ENCODE measurements around the gene ZNF410.

The ZNF410 gene

GRCh38 chr14:73976125-73976524 lies 89.5 kb downstream of the ZNF410 start:
- TF ChIP-seq RAD21 (IDR thresholded peaks at IDR 0.05; ENCODE audit: low read depth) (no peak), TCF12 (IDR thresholded peaks at IDR 0.05; ENCODE audit: low read depth) (no peak), TEAD4 (IDR thresholded peaks at IDR 0.05) (no peak), CREB1 (IDR thresholded peaks at IDR 0.05; ENCODE audit: low read depth) (no peak), CEBPB (IDR thresholded peaks at IDR 0.05) (no peak), NFIC (IDR thresholded peaks at IDR 0.05) (no peak), EP300 (IDR thresholded peaks at IDR 0.05; ENCODE audit: borderline replicate concordance) (no peak), MAX (IDR thresholded peaks at IDR 0.05) (no peak), REST (IDR thresholded peaks at IDR 0.05; ENCODE audit: low read depth) (no peak), TAF1 (IDR thresholded peaks at IDR 0.05; ENCODE audit: low read depth) (no peak), YY1 (IDR thresholded peaks at IDR 0.05; ENCODE audit: low read depth) (no peak)

- TF ChIP-seq YY1 (IDR thresholded peaks at IDR 0.05; ENCODE audit: low read depth) (no peak), REST (IDR thresholded peaks at IDR 0.05; ENCODE audit: low read depth) (no peak), CEBPB (IDR thresholded peaks at IDR 0.05) (no peak), EP300 (IDR thresholded peaks at IDR 0.05; ENCODE audit: borderline replicate concordance) (no peak), USF1 (IDR thresholded peaks at IDR 0.05) (no peak), RAD21 (IDR thresholded peaks at IDR 0.05; ENCODE audit: low read depth) (no peak), CREB1 (IDR thresholded peaks at IDR 0.05; ENCODE audit: low read depth) (no peak), NFIC (IDR thresholded peaks at IDR 0.05) (no peak), TAF1 (IDR thresholded peaks at IDR 0.05; ENCODE audit: low read depth) (no peak)
Observed at GRCh38 chr14:73977896-73978295, 91.2 kb downstream of the ZNF410 start.
